Activated naive CD8-positive, alpha-beta T cell treated with anti-CD3 and anti-CD28 coated beads for 36 hours (primary cell): ENCODE data around the gene PPM1H. TPM values are rescaled to one million over a fixed set of nuclear protein-coding genes. Genes with fewer than 3 reads are reported as not detected.
A peak's percentile ranks its signal among the peaks of the same experiment; 100 is the strongest.
"Not testable (repeated sequence)": the region's sequence is repeated elsewhere in the genome, so short reads cannot be mapped to it uniquely, and the experiment has no call there.

Experiments used
- DNase-seq: peaks from one replicate; pipeline ENCODE4 v3.0.0; 2021
- H3K27ac Mint-ChIP-seq: one replicate; pipeline ENCODE4 v1.8.0; 2022; ENCODE audit warnings: mild to moderate bottlenecking, moderate library complexity, mixed read lengths
- H3K27me3 Mint-ChIP-seq: one replicate; pipeline ENCODE4 v1.8.0; 2022; ENCODE audit warnings: mild to moderate bottlenecking, mixed read lengths
- H3K36me3 Mint-ChIP-seq: one replicate; pipeline ENCODE4 v1.8.0; 2021; ENCODE audit warnings: mild to moderate bottlenecking, mixed read lengths
- H3K4me1 Mint-ChIP-seq: one replicate; pipeline ENCODE4 v1.8.0; 2021; ENCODE audit warnings: mixed read lengths
- H3K4me3 Mint-ChIP-seq: one replicate; pipeline ENCODE4 v1.8.0; 2022; ENCODE audit warnings: mild to moderate bottlenecking, moderate library complexity, mixed read lengths
- H3K9me3 Mint-ChIP-seq: one replicate; pipeline ENCODE4 v1.8.0; 2022; ENCODE audit warnings: mixed read lengths
- total RNA-seq, 2 experiments: library from RNA; stranded (reverse); gene quantifications; one replicate each; pipeline ENCODE4 v1.2.3, GENCODE V29; 2021

PPM1H gene
- total RNA-seq, 2 experiments from 2014 or later, result 0.04 TPM; not detected in 1

GRCh38 chr12:62776575-62776974 lies 158.4 kb downstream of the PPM1H start:
- no peaks in the 10 kb centered on the region for H3K4me1 Mint-ChIP-seq
- no peaks in the 10 kb centered on the region for H3K9me3 Mint-ChIP-seq
- no peak for DNase-seq
- H3K36me3 Mint-ChIP-seq, result no peaks in the 10 kb centered on the region
- H3K27me3 Mint-ChIP-seq, result no peaks in the 10 kb centered on the region
- H3K4me3 Mint-ChIP-seq, result no peak overlapping the region
- no peak overlapping the region for H3K27ac Mint-ChIP-seq

GRCh38 chr12:62774794-62775193 lies 160.2 kb downstream of the PPM1H start:
- Mint-ChIP-seq H3K9me3 (no peaks in the 10 kb centered on the region), H3K4me3 (no peak overlapping the region), H3K36me3 (no peaks in the 10 kb centered on the region), H3K27me3 (no peaks in the 10 kb centered on the region), H3K4me1 (no peaks in the 10 kb centered on the region), H3K27ac (no peak overlapping the region)
- no peak for DNase-seq

- Mint-ChIP-seq H3K36me3 (no peaks in the 10 kb centered on the region), H3K9me3 (no peaks in the 10 kb centered on the region), H3K27me3 (no peaks in the 10 kb centered on the region), H3K27ac (no peak overlapping the region), H3K4me3 (no peak overlapping the region), H3K4me1 (peaks cover 7% of the 10 kb centered on the region)
- DNase-seq, result no peak
Observed at GRCh38 chr12:62772416-62772955, 162.5 kb downstream of the PPM1H start.

- no peak overlapping the region for H3K27ac Mint-ChIP-seq
- peaks cover 8% of the 10 kb centered on the region for H3K4me1 Mint-ChIP-seq
- H3K4me3 Mint-ChIP-seq, result no peak overlapping the region
- H3K36me3 Mint-ChIP-seq, result no peaks in the 10 kb centered on the region
- H3K27me3 Mint-ChIP-seq, result no peaks in the 10 kb centered on the region
- no peak for DNase-seq
- no peaks in the 10 kb centered on the region for H3K9me3 Mint-ChIP-seq
Observed at GRCh38 chr12:62771828-62772227, 163.1 kb downstream of the PPM1H start.

DNA sequence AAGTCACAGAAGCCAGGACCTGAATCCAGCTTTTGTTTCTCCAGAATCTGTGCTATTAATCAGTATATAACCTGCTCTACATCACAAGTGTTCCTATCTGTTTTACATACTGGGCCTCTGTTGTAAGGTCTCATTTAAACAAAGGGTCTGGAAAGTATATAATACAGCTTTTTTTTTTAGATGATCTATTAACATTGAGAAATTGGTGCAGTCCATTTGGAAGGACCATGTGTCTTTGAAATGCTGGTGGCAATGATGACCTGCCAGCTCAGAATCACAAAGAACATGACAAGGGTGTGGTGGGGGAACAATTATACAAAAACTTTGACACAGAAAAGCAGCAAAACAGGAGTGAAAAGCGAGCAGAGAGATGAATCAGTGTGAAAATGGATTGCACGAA lies 164.6 kb downstream of the PPM1H start:
- DNase-seq, result no peak
- no peaks in the 10 kb centered on the region for H3K36me3 Mint-ChIP-seq
- H3K4me1 Mint-ChIP-seq, result peaks cover 8% of the 10 kb centered on the region
- no peak overlapping the region for H3K4me3 Mint-ChIP-seq
- no peaks in the 10 kb centered on the region for H3K9me3 Mint-ChIP-seq
- H3K27ac Mint-ChIP-seq, result no peak overlapping the region
- H3K27me3 Mint-ChIP-seq, result no peaks in the 10 kb centered on the region

DNA sequence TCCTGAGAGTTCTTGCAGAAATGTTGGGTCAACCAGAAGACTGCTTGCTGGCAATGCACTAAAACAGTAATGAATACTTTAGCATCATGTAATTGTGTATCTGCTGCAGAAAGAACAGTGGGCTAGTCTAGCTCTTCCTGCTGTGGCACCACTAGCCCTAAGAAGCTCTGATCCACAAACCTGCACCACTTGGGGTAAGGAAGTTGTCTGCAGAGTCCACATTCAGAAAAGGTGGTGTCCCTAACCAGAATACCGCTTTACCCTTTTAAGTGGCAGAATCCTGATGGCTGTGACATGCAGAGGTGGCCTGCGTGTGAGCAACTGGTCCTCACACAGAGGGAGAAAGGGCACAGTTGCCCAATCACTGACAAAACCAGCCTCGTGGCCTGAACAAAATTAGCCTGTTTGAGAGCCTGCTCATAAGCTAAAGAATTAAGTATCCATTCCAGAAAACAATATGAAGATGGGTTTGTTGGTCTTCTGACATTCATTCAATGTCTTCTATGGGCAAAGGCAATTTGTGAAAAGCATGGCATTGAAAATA lies 165.8 kb downstream of the PPM1H start:
- H3K27ac Mint-ChIP-seq, result no peak overlapping the region
- peaks cover 8% of the 10 kb centered on the region for H3K4me1 Mint-ChIP-seq
- no peaks in the 10 kb centered on the region for H3K9me3 Mint-ChIP-seq
- no peaks in the 10 kb centered on the region for H3K27me3 Mint-ChIP-seq
- no peak overlapping the region for H3K4me3 Mint-ChIP-seq
- no peak for DNase-seq
- no peaks in the 10 kb centered on the region for H3K36me3 Mint-ChIP-seq

DNA sequence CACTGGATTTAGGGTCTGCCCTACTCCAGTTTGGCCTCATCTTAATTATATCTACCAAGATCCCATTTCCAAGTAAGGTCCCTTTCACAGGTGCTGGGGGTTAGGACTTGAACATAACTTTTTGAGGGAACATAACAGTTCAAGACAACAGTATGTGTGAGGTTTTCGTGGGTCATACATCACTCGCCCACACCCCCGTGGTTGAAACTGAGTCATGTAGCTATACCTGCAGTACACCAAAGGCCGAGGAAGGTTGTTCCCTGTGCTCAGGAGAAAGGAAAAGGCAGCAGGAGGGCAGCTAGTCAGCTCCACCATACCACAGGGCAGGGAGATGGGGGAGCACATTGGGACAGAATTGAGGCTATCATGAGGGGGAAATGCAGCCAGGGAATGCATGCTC lies 167.0 kb downstream of the PPM1H start:
- Mint-ChIP-seq H3K27me3 (no peaks in the 10 kb centered on the region), H3K4me3 (no peak overlapping the region), H3K4me1 (peaks cover 8% of the 10 kb centered on the region), H3K36me3 (no peaks in the 10 kb centered on the region), H3K27ac (peak overlapping the region; percentile 54), H3K9me3 (no peaks in the 10 kb centered on the region)
- peak; percentile 42 for DNase-seq

GRCh38 chr12:62767496-62767895 lies 167.5 kb downstream of the PPM1H start:
- Mint-ChIP-seq H3K36me3 (no peaks in the 10 kb centered on the region), H3K27ac (peak overlapping the region; percentile 54), H3K27me3 (no peaks in the 10 kb centered on the region), H3K9me3 (no peaks in the 10 kb centered on the region), H3K4me1 (peaks cover 11% of the 10 kb centered on the region), H3K4me3 (no peak overlapping the region)
- DNase-seq, result no peak

DNA sequence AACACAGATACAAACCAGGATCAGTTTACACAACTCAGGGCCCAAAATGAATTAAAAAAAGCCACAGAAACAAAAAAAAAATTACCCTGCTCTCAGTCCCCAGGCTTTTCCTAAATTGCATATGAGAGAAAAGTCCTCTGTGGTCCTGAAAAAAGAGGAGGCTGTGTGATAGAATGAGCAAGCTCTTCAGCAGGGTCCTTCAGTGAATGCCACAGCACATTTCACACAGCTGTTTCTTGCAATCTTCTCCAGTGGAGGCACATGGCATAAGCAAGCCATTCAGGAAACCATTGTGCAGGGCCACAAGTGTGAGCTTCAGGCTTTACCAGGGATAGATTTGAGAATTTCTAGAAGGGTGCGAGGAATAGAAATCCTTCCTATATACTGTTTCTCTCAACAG lies 168.5 kb downstream of the PPM1H start:
- Mint-ChIP-seq H3K36me3 (no peaks in the 10 kb centered on the region), H3K4me3 (no peak overlapping the region), H3K9me3 (no peaks in the 10 kb centered on the region), H3K27ac (no peak overlapping the region), H3K27me3 (no peaks in the 10 kb centered on the region), H3K4me1 (peaks cover 11% of the 10 kb centered on the region)
- no peak for DNase-seq

- peaks cover 25% of the 10 kb centered on the region for H3K4me1 Mint-ChIP-seq
- H3K36me3 Mint-ChIP-seq, result no peaks in the 10 kb centered on the region
- H3K4me3 Mint-ChIP-seq, result no peak overlapping the region
- peaks cover 10% of the 10 kb centered on the region for H3K27me3 Mint-ChIP-seq
- DNase-seq, result no peak
- no peak overlapping the region for H3K27ac Mint-ChIP-seq
- H3K9me3 Mint-ChIP-seq, result no peaks in the 10 kb centered on the region
Observed at GRCh38 chr12:62763861-62764645, 170.9 kb downstream of the PPM1H start.

GRCh38 chr12:62763312-62763711 lies 171.6 kb downstream of the PPM1H start:
- Mint-ChIP-seq H3K27me3 (peaks cover 10% of the 10 kb centered on the region), H3K9me3 (no peaks in the 10 kb centered on the region), H3K36me3 (no peaks in the 10 kb centered on the region), H3K27ac (no peak overlapping the region), H3K4me1 (peaks cover 32% of the 10 kb centered on the region), H3K4me3 (no peak overlapping the region)
- DNase-seq, result no peak

DNA sequence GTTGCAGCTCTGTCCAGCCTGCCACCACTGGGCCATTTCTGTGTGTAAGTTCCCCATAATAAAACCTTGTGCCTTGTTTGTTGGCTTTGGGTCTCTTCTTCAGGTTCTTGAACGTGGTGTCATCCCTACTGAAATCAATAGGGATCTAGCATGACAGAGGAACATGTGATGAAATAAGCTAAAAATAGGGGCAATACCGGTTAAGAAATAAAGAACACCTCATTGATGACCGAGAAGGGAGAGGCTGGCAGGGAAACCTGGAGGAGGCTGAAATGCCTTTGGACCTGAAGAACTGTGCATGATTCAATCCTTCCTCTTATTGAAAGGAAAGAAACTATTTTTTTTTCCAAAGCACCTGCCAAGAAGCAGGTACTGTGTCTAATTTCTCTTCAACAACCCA lies 172.3 kb downstream of the PPM1H start:
- Mint-ChIP-seq H3K9me3 (no peaks in the 10 kb centered on the region), H3K27me3 (peaks cover 10% of the 10 kb centered on the region), H3K4me1 (peaks cover 30% of the 10 kb centered on the region), H3K4me3 (no peak overlapping the region), H3K27ac (no peak overlapping the region), H3K36me3 (no peaks in the 10 kb centered on the region)
- DNase-seq, result no peak

DNA sequence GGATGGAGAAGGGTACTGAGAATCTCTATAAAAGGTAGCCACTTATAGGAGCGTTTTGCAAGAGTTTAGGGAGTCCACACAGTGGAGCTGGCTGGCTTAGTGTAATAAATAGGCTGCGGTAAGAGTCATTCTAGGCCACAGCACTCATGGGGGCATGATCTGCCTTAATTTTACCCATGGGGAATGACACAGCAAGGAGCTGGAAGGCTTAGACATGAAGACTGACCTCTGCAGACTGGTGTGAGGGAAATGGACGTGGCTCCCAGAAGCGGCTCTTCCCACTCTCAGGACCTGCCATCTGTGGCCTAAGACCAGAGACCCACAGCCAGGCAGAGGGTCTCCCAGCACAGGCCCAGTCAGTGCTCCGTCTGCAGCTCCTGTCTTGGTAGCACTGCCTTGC lies 173.3 kb downstream of the PPM1H start:
- Mint-ChIP-seq H3K4me1 (peaks cover 32% of the 10 kb centered on the region), H3K27ac (no peak overlapping the region), H3K9me3 (no peaks in the 10 kb centered on the region), H3K4me3 (no peak overlapping the region), H3K36me3 (no peaks in the 10 kb centered on the region), H3K27me3 (peaks cover 10% of the 10 kb centered on the region)
- no peak for DNase-seq

DNA sequence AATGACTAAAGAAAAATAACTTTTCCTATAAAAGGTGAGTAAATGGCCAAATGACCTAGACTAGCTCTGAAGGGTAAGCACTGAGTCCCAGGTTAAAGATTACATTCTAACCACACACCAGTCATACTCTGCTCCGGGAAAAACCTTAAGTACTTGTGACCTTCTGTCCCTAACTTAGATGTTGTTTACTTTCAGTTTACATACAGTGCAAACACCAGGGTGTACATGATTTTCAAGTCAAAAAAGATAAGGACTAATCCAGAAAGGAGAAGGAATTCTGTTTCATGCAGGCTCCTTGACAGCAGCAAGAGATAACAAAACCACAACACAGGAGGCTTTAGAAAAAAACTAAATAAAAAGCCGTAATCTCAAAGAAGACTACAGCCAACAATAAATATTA lies 174.2 kb downstream of the PPM1H start:
- no peaks in the 10 kb centered on the region for H3K36me3 Mint-ChIP-seq
- no peak overlapping the region for H3K27ac Mint-ChIP-seq
- H3K9me3 Mint-ChIP-seq, result no peaks in the 10 kb centered on the region
- no peak for DNase-seq
- H3K27me3 Mint-ChIP-seq, result peaks cover 13% of the 10 kb centered on the region
- no peak overlapping the region for H3K4me3 Mint-ChIP-seq
- H3K4me1 Mint-ChIP-seq, result peaks cover 32% of the 10 kb centered on the region

DNA sequence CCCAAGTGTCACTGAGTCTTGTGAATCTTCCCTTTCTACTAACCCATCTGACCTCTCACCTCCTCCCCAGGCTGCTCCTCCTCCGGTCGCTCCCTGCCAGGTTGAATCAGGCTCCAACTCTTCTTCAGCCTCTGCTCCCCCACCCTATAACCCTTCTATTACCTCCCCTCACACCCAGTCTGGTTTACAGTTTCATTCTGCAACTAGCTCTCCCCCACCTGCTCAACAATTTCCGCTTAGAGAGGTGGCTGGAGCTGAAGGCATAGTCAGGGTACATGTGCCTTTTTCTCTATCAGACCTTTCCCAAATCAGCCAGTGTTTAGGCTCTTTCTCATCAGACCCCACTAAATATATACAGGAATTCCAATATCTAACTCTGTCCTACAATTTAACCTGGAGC lies 174.6 kb downstream of the PPM1H start:
- DNase-seq, H3K9me3 Mint-ChIP-seq, H3K4me3 Mint-ChIP-seq, H3K36me3 Mint-ChIP-seq, H3K27ac Mint-ChIP-seq: not testable (repeated sequence)
- peaks cover 32% of the 10 kb centered on the region for H3K4me1 Mint-ChIP-seq
- peaks cover 13% of the 10 kb centered on the region for H3K27me3 Mint-ChIP-seq

DNA sequence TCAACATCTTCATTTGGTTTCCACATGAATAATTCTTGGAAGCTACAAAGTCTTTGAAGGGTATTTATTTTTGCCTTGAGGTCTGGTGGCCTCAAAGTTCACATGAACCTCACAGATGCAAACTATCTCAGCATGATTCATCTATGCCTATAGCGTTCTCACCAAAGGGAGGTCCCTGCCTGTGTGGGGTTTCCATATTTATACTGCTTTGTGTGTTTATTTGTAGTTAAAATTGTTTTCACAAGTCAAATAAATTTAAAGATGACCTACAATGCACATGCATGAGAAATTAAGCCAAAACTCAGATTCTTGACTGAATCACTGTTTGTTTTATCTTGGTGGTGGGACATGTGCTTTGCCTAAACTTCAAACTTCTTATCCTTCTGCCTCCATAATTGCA lies 176.7 kb downstream of the PPM1H start:
- no peaks in the 10 kb centered on the region for H3K9me3 Mint-ChIP-seq
- H3K27me3 Mint-ChIP-seq, result peaks cover 19% of the 10 kb centered on the region
- peaks cover 32% of the 10 kb centered on the region for H3K4me1 Mint-ChIP-seq
- peak overlapping the region; percentile 50 for H3K27ac Mint-ChIP-seq
- H3K4me3 Mint-ChIP-seq, result no peak overlapping the region
- no peaks in the 10 kb centered on the region for H3K36me3 Mint-ChIP-seq
- DNase-seq, result peak; percentile 29
